Transverse colon (tissue), 4 donors: ENCODE data around the gene C10orf88. TPM values are rescaled to one million over a fixed set of nuclear protein-coding genes. Genes with fewer than 3 reads are reported as not detected.

ENCODE experiments used
- DNase-seq: peaks from one replicate; pipeline ENCODE4 v3.0.0-alpha.2; 2019
- H3K27ac ChIP-seq, 4 donors: fragments of 200-600 bp; sonication (generic); 2 replicates each; pipeline ENCODE4 v1.5.1; 2016 to 2018; ENCODE audit warnings: inconsistent platforms in 4 of 4
- H3K27me3 ChIP-seq: fragments of 200-600 bp; sonication (generic); 2 replicates; pipeline ENCODE4 v1.5.1; 2017; ENCODE audit warnings: inconsistent platforms
- H3K36me3 ChIP-seq, 4 donors: fragments of 200-600 bp; sonication (generic); 2 replicates each; pipeline ENCODE4 v1.5.1; 2017 to 2019; ENCODE audit warnings: inconsistent platforms in 4 of 4
- H3K4me1 ChIP-seq, 4 donors: fragments of 200-600 bp; sonication (generic); 2 replicates each; pipeline ENCODE4 v1.5.1; 2017 to 2020; ENCODE audit warnings: inconsistent platforms in 4 of 4
- H3K4me3 ChIP-seq, 4 donors: fragments of 200-600 bp; sonication (generic); 1 replicate in 1 of 4; 2 replicates in 3 of 4; pipeline versions ENCODE4 v1.5.1 to v1.6.1; 2017 to 2019; ENCODE audit warnings: inconsistent platforms in 4 of 4
- H3K9me3 ChIP-seq, 2 donors: fragments of 200-600 bp; sonication (generic); 2 replicates each; pipeline ENCODE4 v1.5.1; 2017 to 2019; ENCODE audit warnings: inconsistent platforms in 2 of 2
- EP300 ChIP-seq: sonication (generic); formaldehyde crosslinking; IDR thresholded peaks from one replicate; pipeline ENCODE4 v1.6.1; 2017; ENCODE audit warnings: antibody characterized with exemption, low read depth
- POLR2A ChIP-seq: fragments of 450-650 bp; IDR thresholded peaks from one replicate; pipeline ENCODE4 v1.6.1; 2016; ENCODE audit warnings: antibody characterized with exemption, mild to moderate bottlenecking, moderate library complexity
- POLR2AphosphoS5 ChIP-seq, 3 donors: sonication (generic); formaldehyde crosslinking; IDR thresholded peaks; one replicate each; pipeline ENCODE4 v1.6.1; 2016; ENCODE audit warnings: antibody characterized with exemption in 3 of 3
- WGBS, 2 donors: methylation state at CpG; one replicate each; pipeline ENCODE4 v1.1.5; 2018; ENCODE audit warnings: low coverage in 1 of 2; 5-methylcytosine and 5-hydroxymethylcytosine counted together
- in situ Hi-C, 4 donors: fragments of 200-750 bp; cut with MboI; loops; one replicate each; pipeline versions ENCODE4 v1.15.0 to v1.15.1; 2017; ENCODE audit warnings: low sequenced_read_pairs in 3 of 4, low pct_ligation_motif_present in 1 of 4, low pct_unique_long_range_greater_than_20kb in 1 of 4
- intact Hi-C: fragments of 100-400 bp; cut with DNase I; formaldehyde crosslinking; loops from one replicate; pipeline ENCODE4 v1.15.1; 2023; ENCODE audit warnings: low total_unique reads
- total RNA-seq, 4 donors: library from RNA; depleted of rRNA; stranded (reverse); fragments of >200 nt; gene quantifications; one replicate each; pipeline ENCODE4 v1.1.0, GENCODE V29; 2016
- TF ChIP-seq, protein P1 (sequence below), 5 experiments: fragments of 200-600 bp in 3 of 5; fragments of 450-650 bp in 2 of 5; sonication (generic) in 3 of 5; IDR thresholded peaks; 1 replicate in 2 of 5; 2 replicates in 3 of 5; pipeline ENCODE4 v1.5.1; 2016 to 2017; ENCODE audit warnings: antibody characterized with exemption in 5 of 5, inconsistent platforms in 3 of 5, mild to moderate bottlenecking in 2 of 5, moderate library complexity in 1 of 5

The C10orf88 gene
- total RNA-seq, 4 donors from 2014 or later, result 4.9 to 30.8 (median 7.4) TPM

DNA sequence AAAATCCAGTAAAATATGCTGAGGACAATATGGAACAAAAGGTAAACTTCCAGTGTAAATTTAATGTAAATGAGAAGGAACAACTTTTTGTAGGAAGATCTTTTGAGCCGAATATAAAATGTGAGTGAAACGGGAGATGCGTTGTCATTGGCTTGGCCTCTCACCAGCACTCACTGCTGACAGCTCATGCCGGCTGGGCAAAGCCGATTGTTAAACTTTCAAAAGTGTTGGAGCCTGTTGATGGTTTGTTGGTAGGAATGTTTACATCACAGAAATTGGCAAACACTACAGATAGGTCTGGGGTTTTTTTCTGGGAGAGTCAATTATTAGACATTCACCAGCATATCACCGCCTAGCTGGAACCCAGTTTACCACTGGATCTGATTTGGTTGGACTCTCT, 32.3 kb upstream of the C10orf88 start:
- Histone ChIP-seq H3K4me1 (no peaks in the 10 kb centered on the region), H3K27ac (no peak overlapping the region), H3K4me3 (no peak overlapping the region), H3K9me3 (no peaks in the 10 kb centered on the region), H3K27me3 (no peaks in the 10 kb centered on the region), H3K36me3 (no peaks in the 10 kb centered on the region)
- in situ Hi-C loops (no loop called here), intact Hi-C loops (no loop called here)
- TF ChIP-seq POLR2AphosphoS5 (IDR thresholded peaks at IDR 0.05), result no peak
- DNase-seq, result no peak
- 74 to 80% methylated on average over 5 to 6 of the region's 6 CpGs for WGBS, 2 donors

DNA sequence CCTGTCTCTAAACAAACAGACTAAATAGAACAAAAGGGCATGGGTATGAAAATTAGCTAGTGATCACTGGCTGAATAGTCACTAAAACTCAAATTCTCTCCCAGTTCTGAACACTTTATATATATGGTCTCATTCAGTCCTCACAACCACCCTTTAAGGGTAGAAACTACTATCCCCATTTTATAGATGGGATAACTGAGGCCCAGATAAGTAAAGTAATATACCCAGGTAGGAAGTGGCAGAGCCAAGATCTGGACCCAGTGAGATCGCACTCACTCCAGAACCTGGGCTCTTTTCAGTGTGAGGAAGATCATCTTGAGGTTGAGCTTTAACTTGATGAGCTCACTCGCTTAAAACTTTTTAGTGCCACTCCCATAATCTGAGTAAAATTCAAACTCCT, 30.7 kb upstream of the C10orf88 start:
- DNase-seq, result no peak
- TF ChIP-seq EP300 (no peak), POLR2A (no peak), POLR2AphosphoS5 (IDR thresholded peaks at IDR 0.05) (no peak)
- TF ChIP-seq, protein P1, sequence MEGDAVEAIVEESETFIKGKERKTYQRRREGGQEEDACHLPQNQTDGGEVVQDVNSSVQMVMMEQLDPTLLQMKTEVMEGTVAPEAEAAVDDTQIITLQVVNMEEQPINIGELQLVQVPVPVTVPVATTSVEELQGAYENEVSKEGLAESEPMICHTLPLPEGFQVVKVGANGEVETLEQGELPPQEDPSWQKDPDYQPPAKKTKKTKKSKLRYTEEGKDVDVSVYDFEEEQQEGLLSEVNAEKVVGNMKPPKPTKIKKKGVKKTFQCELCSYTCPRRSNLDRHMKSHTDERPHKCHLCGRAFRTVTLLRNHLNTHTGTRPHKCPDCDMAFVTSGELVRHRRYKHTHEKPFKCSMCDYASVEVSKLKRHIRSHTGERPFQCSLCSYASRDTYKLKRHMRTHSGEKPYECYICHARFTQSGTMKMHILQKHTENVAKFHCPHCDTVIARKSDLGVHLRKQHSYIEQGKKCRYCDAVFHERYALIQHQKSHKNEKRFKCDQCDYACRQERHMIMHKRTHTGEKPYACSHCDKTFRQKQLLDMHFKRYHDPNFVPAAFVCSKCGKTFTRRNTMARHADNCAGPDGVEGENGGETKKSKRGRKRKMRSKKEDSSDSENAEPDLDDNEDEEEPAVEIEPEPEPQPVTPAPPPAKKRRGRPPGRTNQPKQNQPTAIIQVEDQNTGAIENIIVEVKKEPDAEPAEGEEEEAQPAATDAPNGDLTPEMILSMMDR (IDR thresholded peaks at IDR 0.05), result no peak
- no peak overlapping the region for H3K27ac ChIP-seq
- WGBS, 2 donors, result 98% methylated on average over 2 of the region's 2 CpGs; no CpG with 5 or more reads in 1 of the 2 donors
- H3K9me3 ChIP-seq, result no peaks in the 10 kb centered on the region
- in situ Hi-C loops (no loop called here), intact Hi-C loops (no loop called here)
- H3K27me3 ChIP-seq, result no peaks in the 10 kb centered on the region
- no peak overlapping the region for H3K4me3 ChIP-seq
- no peaks in the 10 kb centered on the region for H3K36me3 ChIP-seq
- peaks cover 2 to 10% (median 5%) of the 10 kb centered on the region in 4 donors for H3K4me1 ChIP-seq

DNA sequence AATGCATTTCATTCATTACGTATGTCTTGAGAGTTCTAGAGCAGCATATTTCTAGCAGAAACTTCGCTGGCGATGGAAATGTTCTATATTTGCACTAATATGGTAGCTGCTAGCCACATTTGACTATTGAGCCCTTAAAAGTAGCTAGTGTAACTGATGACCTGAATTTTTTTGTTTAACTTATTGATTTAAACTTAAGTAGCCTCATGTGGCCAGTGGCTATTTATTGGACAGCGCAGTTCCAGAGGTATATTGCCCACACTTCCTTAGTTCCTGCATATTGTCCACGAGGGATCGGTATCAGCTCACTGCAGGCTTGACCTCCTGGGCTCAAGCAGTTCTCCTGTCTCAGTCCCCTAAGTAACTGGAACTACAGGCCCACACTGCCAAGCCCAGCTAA, 29.9 kb upstream of the C10orf88 start:
- no peaks in the 10 kb centered on the region for H3K36me3 ChIP-seq
- no peak overlapping the region for H3K4me3 ChIP-seq
- H3K27me3 ChIP-seq, result no peaks in the 10 kb centered on the region
- in situ Hi-C loops, result no loop called here
- TF ChIP-seq POLR2AphosphoS5 (IDR thresholded peaks at IDR 0.05) (no peak), POLR2A (no peak), EP300 (no peak)
- TF ChIP-seq, protein P1 (IDR thresholded peaks at IDR 0.05), result no peak
- no peak for DNase-seq
- no peak overlapping the region for H3K27ac ChIP-seq
- H3K4me1 ChIP-seq, result peaks cover 5 to 14% (median 8%) of the 10 kb centered on the region in 4 donors
- H3K9me3 ChIP-seq, result no peaks in the 10 kb centered on the region
- intact Hi-C loops, result no loop called here
- WGBS, 2 donors, result 97 to 100% methylated on average over 3 to 6 of the region's 6 CpGs

DNA sequence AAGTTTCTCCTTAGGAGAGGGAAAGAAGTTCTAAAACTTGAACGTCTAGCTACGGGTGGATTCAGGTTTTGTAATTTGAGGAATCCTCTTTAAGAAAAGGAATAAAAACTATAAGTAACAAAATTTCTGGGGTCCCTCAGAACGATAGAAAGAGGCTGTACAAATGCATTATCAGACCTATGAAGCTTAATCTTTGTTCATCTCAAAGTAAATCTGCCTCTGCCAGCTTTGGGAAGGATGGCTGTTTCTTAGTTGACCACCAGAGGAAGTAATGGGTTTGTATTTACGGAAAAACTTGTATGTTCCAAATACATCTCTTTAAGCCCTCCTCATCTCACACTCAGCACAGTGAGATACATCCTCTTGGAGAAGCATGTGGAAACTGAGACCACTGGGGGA, 27.0 kb upstream of the C10orf88 start:
- intact Hi-C loops, result no loop called here
- no peaks in the 10 kb centered on the region for H3K36me3 ChIP-seq
- WGBS, 2 donors, result 27% methylated on average over 4 of the region's 4 CpGs; no CpG with 5 or more reads in 1 of the 2 donors
- H3K27ac ChIP-seq, result peak overlapping the region; percentile 86 to 96 (median 94)
- DNase-seq, result no peak
- in situ Hi-C loops, result no loop called here
- no peak for TF ChIP-seq EP300
- TF ChIP-seq, protein P1 (IDR thresholded peaks at IDR 0.05), result peak; percentile 15 to 39 (median 28)
- H3K27me3 ChIP-seq, result no peaks in the 10 kb centered on the region
- H3K9me3 ChIP-seq, result no peaks in the 10 kb centered on the region
- H3K4me1 ChIP-seq, result peaks cover 5 to 14% (median 8%) of the 10 kb centered on the region in 4 donors
- H3K4me3 ChIP-seq, result peak overlapping the region in 3 of 4 donors; percentile 54 to 94 (median 58)
